NB4 (cell line): ENCODE data around the gene ZNF554.

Experiments used
- MYC ChIP-seq: IDR thresholded peaks from 2 replicates; pipeline ENCODE4 v1.6.1; 2011; ENCODE audit warnings: low read depth, low read length
- POLR2A ChIP-seq: IDR thresholded peaks from 2 replicates; pipeline ENCODE4 v1.6.1; 2011; ENCODE audit warnings: mild to moderate bottlenecking; ENCODE audit not compliant: insufficient read length; ENCODE audit errors: extremely low read depth
- TF ChIP-seq, protein P1 (sequence below): IDR thresholded peaks from one replicate; pipeline ENCODE4 v1.5.1; 2012; ENCODE audit warnings: low read depth, low read length
- TF ChIP-seq, protein P2 (sequence below): IDR thresholded peaks from 2 replicates; pipeline ENCODE4 v1.6.1; 2011; ENCODE audit warnings: low read depth, low read length

DNA sequence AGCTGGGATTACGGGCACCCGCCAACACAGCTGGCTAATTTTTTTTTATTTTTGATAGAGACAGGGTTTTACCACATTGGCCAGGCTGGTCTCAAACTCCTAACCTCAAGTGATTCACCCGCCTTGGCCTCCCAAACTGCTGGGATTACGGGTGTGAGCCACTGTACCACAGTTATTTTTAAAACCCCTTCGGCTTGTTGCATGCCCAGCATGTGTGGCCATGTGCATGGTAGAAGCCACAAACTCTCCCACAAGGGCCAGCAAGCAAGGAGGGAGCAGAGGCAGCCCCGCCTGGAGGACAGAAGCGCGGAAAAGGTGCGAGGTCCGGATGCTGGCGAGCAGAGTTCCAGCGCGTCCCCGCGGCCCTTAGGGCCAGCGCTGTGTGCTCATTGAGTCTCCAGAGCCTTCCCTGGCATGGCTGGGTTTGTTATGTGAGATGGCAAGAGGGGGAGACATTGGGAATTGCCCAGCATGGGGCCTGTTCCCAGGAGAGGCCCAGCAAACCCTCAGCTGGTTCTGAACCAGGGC, 21.4 kb upstream of the ZNF554 start:
- TF ChIP-seq, protein P1, sequence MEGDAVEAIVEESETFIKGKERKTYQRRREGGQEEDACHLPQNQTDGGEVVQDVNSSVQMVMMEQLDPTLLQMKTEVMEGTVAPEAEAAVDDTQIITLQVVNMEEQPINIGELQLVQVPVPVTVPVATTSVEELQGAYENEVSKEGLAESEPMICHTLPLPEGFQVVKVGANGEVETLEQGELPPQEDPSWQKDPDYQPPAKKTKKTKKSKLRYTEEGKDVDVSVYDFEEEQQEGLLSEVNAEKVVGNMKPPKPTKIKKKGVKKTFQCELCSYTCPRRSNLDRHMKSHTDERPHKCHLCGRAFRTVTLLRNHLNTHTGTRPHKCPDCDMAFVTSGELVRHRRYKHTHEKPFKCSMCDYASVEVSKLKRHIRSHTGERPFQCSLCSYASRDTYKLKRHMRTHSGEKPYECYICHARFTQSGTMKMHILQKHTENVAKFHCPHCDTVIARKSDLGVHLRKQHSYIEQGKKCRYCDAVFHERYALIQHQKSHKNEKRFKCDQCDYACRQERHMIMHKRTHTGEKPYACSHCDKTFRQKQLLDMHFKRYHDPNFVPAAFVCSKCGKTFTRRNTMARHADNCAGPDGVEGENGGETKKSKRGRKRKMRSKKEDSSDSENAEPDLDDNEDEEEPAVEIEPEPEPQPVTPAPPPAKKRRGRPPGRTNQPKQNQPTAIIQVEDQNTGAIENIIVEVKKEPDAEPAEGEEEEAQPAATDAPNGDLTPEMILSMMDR = no peak
- TF ChIP-seq POLR2A (no peak), MYC (no peak)
- TF ChIP-seq, protein P2, sequence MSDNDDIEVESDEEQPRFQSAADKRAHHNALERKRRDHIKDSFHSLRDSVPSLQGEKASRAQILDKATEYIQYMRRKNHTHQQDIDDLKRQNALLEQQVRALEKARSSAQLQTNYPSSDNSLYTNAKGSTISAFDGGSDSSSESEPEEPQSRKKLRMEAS = no peak
